ENCODE results near the gene PCBP1. TPM values are rescaled to one million over a fixed set of nuclear protein-coding genes. Genes with fewer than 3 reads are reported as not detected.

The PCBP1 gene
- total and polyA plus RNA-seq, 9 of the 15 experiments (the other 6 are each of a cell fraction or from before 2014, with no cell fraction given) = 19.2 to 407 (median 78.1) TPM

DNA sequence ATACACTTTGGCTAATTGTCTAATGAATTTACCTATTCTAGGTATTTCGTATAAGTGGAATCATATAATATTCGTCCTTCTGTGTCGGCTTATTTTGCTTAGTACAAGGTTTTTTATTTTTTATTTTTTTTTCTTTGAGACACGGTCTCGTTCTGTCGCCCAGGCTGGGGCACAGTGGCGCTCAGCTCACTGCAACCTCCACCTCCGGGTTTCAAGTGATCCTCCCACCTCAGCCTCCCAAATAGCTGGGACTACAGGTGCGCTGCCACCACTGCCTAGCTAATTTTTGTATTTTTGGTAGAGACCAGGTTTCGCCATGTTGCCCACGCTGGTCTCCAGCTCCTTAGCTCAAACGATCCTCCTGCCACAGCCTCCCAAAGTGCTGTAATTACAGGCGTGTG is 38.2 kb downstream of the PCBP1 start (continued):
- TF ChIP-seq MYNN (IDR thresholded peaks at IDR 0.05) (no peak), MYNN (CRISPR knock-in tag; IDR thresholded peaks at IDR 0.05) (no peak), GABPB2 (CRISPR knock-in tag; conservative IDR thresholded peaks at IDR 0.05) (no peak), MAFG (tag; conservative IDR thresholded peaks at IDR 0.05) (no peak), BCOR (IDR thresholded peaks at IDR 0.05) (peak; percentile 61), ZNF253 (CRISPR knock-in tag; conservative IDR thresholded peaks at IDR 0.05) (no peak), KLF6 (CRISPR knock-in tag; IDR thresholded peaks at IDR 0.05; ENCODE audit: borderline replicate concordance) (no peak), SPI1 (IDR thresholded peaks at IDR 0.05; ENCODE audit: borderline replicate concordance, low read depth, low read length) (no peak), CBX5 (IDR thresholded peaks at IDR 0.05; ENCODE audit: borderline replicate concordance, low read depth) (no peak), JUN (IDR thresholded peaks at IDR 0.05; ENCODE audit: borderline replicate concordance, low read depth, low read length) (no peak), JUN (CRISPR knock-in tag; IDR thresholded peaks at IDR 0.05; ENCODE audit: borderline replicate concordance) (no peak), ZFP36 (IDR thresholded peaks at IDR 0.05; ENCODE audit: low read depth, low read length, partially characterized antibody) (no peak)
- TF ChIP-seq, protein P1, sequence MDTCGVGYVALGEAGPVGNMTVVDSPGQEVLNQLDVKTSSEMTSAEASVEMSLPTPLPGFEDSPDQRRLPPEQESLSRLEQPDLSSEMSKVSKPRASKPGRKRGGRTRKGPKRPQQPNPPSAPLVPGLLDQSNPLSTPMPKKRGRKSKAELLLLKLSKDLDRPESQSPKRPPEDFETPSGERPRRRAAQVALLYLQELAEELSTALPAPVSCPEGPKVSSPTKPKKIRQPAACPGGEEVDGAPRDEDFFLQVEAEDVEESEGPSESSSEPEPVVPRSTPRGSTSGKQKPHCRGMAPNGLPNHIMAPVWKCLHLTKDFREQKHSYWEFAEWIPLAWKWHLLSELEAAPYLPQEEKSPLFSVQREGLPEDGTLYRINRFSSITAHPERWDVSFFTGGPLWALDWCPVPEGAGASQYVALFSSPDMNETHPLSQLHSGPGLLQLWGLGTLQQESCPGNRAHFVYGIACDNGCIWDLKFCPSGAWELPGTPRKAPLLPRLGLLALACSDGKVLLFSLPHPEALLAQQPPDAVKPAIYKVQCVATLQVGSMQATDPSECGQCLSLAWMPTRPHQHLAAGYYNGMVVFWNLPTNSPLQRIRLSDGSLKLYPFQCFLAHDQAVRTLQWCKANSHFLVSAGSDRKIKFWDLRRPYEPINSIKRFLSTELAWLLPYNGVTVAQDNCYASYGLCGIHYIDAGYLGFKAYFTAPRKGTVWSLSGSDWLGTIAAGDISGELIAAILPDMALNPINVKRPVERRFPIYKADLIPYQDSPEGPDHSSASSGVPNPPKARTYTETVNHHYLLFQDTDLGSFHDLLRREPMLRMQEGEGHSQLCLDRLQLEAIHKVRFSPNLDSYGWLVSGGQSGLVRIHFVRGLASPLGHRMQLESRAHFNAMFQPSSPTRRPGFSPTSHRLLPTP (IDR thresholded peaks at IDR 0.05; ENCODE audit: borderline replicate concordance, extremely low read depth, insufficient read length) = no peak
- TF ChIP-seq, protein P2, sequence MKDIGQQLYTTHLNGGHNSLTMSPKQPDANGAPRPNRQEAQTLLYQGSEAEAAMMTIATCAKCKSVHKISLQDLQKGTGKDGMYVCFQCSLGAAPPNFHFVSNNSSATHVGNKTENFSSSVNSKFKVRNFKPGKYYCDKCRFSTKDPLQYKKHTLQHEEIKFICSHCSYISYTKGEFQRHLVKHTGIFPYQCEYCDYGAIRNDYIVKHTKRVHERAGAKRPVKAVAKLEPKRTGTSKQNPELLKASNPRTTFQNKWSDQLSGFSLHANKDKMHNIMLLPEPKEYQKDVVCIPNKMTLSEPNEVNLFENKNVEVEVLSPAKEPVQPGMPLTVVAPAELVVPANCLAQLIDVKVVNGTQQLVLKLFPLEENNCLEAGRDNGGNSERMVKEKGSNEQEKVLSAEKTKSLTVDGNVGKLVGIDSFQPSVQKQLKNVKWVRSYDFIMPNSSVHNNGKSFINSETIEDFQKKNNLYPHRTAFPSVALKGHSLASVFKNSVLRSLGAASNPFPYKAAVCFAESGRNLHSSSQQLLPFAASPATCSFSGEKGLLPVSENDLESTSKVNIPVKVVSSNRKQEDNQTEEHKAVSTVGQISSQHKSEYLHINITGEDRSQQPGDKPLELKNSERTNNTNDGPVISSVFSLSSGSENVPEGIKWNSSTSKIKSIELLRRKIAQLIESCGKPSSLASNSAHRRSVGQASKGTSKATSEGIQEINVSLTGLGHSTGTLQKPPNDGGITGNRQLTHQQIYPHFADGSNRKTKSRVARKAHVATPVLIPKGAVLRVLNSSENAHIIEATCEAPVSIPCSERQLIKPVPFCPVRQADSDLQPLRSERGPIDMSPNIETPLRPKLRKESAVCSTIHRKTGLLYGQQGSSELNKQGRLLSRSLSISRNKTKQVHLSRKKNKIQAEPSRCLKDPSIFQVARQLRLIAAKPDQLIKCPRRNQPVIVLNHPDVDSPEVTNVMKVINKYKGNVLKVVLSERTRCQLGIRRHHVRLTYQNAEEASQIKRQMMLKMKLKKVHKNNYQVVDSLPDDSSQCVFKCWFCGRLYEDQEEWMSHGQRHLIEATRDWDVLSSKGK (CRISPR knock-in tag; IDR thresholded peaks at IDR 0.05) = no peak
- TF ChIP-seq, protein P3, sequence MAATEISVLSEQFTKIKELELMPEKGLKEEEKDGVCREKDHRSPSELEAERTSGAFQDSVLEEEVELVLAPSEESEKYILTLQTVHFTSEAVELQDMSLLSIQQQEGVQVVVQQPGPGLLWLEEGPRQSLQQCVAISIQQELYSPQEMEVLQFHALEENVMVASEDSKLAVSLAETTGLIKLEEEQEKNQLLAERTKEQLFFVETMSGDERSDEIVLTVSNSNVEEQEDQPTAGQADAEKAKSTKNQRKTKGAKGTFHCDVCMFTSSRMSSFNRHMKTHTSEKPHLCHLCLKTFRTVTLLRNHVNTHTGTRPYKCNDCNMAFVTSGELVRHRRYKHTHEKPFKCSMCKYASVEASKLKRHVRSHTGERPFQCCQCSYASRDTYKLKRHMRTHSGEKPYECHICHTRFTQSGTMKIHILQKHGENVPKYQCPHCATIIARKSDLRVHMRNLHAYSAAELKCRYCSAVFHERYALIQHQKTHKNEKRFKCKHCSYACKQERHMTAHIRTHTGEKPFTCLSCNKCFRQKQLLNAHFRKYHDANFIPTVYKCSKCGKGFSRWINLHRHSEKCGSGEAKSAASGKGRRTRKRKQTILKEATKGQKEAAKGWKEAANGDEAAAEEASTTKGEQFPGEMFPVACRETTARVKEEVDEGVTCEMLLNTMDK (IDR thresholded peaks at IDR 0.05; ENCODE audit: borderline replicate concordance, insufficient read depth, low read depth, low read length, poor library complexity, severe bottlenecking) = no peak
- TF ChIP-seq, protein P4, sequence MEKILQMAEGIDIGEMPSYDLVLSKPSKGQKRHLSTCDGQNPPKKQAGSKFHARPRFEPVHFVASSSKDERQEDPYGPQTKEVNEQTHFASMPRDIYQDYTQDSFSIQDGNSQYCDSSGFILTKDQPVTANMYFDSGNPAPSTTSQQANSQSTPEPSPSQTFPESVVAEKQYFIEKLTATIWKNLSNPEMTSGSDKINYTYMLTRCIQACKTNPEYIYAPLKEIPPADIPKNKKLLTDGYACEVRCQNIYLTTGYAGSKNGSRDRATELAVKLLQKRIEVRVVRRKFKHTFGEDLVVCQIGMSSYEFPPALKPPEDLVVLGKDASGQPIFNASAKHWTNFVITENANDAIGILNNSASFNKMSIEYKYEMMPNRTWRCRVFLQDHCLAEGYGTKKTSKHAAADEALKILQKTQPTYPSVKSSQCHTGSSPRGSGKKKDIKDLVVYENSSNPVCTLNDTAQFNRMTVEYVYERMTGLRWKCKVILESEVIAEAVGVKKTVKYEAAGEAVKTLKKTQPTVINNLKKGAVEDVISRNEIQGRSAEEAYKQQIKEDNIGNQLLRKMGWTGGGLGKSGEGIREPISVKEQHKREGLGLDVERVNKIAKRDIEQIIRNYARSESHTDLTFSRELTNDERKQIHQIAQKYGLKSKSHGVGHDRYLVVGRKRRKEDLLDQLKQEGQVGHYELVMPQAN (IDR thresholded peaks at IDR 0.05; ENCODE audit: borderline replicate concordance) = no peak
- TF ChIP-seq, protein P5, sequence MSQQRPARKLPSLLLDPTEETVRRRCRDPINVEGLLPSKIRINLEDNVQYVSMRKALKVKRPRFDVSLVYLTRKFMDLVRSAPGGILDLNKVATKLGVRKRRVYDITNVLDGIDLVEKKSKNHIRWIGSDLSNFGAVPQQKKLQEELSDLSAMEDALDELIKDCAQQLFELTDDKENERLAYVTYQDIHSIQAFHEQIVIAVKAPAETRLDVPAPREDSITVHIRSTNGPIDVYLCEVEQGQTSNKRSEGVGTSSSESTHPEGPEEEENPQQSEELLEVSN (IDR thresholded peaks at IDR 0.05; ENCODE audit: borderline replicate concordance in 1 of 2, extremely low read depth in 1 of 2, insufficient read depth in 1 of 2, insufficient read length in 1 of 2, low read depth in 1 of 2, low read length in 1 of 2, poor library complexity in 1 of 2, severe bottlenecking in 1 of 2) = no peak

All from K562 (cell line).